ENCODE results near the gene SCUBE1.

The SCUBE1 gene

GRCh38 chr22:43155789-43156188 lies 187.4 kb downstream of the SCUBE1 start:
- DNase-seq (ENCODE audit: low spot score) = no peak

- DNase-seq (ENCODE audit: low spot score) = no peak
These were observed 188.2 kb downstream of the SCUBE1 start for GRCh38 chr22:43154887-43155536.

GRCh38 chr22:43153899-43154298 lies 189.3 kb downstream of the SCUBE1 start:
- DNase-seq (ENCODE audit: low spot score) = no peak

- DNase-seq (ENCODE audit: low spot score) = no peak
These were observed 190.7 kb downstream of the SCUBE1 start for GRCh38 chr22:43152357-43153071.

- DNase-seq (ENCODE audit: low spot score) = no peak
These were observed 191.2 kb downstream of the SCUBE1 start for GRCh38 chr22:43152003-43152356.

GRCh38 chr22:43151251-43152002 lies 191.7 kb downstream of the SCUBE1 start, which contains the start of gene TSPO:
TSPO (plus strand) TSS chr22:43151559; CDS start chr22:43159239, 7,680 bp downstream.
- peak; percentile 76 for DNase-seq (ENCODE audit: low spot score)

- no peak for DNase-seq (ENCODE audit: low spot score)
These were observed 192.4 kb downstream of the SCUBE1 start for GRCh38 chr22:43150731-43151206.

GRCh38 chr22:43148581-43148980 lies 194.6 kb downstream of the SCUBE1 start:
- no peak for DNase-seq (ENCODE audit: low spot score)

GRCh38 chr22:43147821-43148220 lies 195.4 kb downstream of the SCUBE1 start:
- DNase-seq (ENCODE audit: low spot score) = no peak
